HepG2 (cell line): ENCODE data around the gene CALCB. TPM values are rescaled to one million over a fixed set of nuclear protein-coding genes. Genes with fewer than 3 reads are reported as not detected.

Experiments
- ATAC-seq: fragments of 200-7000 bp; cut with Tn5 transposase; 3 replicates; pipeline ENCODE4 v1.9.1; 2020; ENCODE audit warnings: mild to moderate bottlenecking, moderate library complexity
- BruUV-seq: library from RNA; stranded (reverse); fragments of 400-500 nt; replicated peaks from 2 replicates; lab custom pipeline; 2021; lab: Mats Ljungman, UMichigan
- CTCF ChIA-PET: fragments of 300-600 bp; formaldehyde crosslinking; extraction: SDS; loops from one replicate; lab custom pipeline; 2021; ENCODE audit warnings: low total read pairs, inconsistent platforms, low intra/inter-chr PET ratio; lab: Yijun Ruan, JAX
- POLR2A ChIA-PET: fragments of 350-600 bp; sonication (Branson Sonifier 250); formaldehyde crosslinking; loops from one replicate; lab custom pipeline; 2020; ENCODE audit warnings: antibody characterized with exemption, inconsistent platforms; lab: Yijun Ruan, JAX
- DNase-seq: peaks from one replicate; pipeline ENCODE4 v3.0.0-alpha.2; 2015; ENCODE audit warnings: low spot score
- FAIRE-seq: peaks from 3 replicates; lab custom pipeline; 2011; peaks lifted over from hg19 to GRCh38; lab: Jason Lieb, UNC
- H2AFZ ChIP-seq: one replicate; pipeline ENCODE4 v1.6.1; 2011; ENCODE audit warnings: low read length, inconsistent platforms
- H3K27ac ChIP-seq: fragments of 300-600 bp; 3 replicates; pipeline ENCODE4 v1.8.0; 2011; ENCODE audit warnings: mixed run types, mild to moderate bottlenecking, mixed read lengths, low read length, inconsistent platforms; ENCODE audit not compliant: insufficient read depth; ENCODE audit errors: extremely low read length
- H3K27me3 ChIP-seq, 2 experiments: fragments of 200-600 bp in 1 of 2; 2 replicates in 1 of 2; 3 replicates in 1 of 2; pipeline versions ENCODE4 v1.6.0 to v1.8.0; 2011; ENCODE audit warnings: low read length in 2 of 2, mild to moderate bottlenecking in 2 of 2, moderate library complexity in 2 of 2, inconsistent platforms in 1 of 2; ENCODE audit not compliant: insufficient read depth in 2 of 2, control insufficient read depth in 1 of 2
- H3K36me3 ChIP-seq, 2 experiments: fragments of 200-600 bp in 1 of 2; replicated peaks in 1 of 2; 2 replicates in 1 of 2; 3 replicates in 1 of 2; pipeline versions ENCODE4 v1.5.1 to v1.8.0; 2011; ENCODE audit warnings: low read length in 2 of 2, inconsistent platforms in 1 of 2; ENCODE audit not compliant: insufficient read depth in 2 of 2, control insufficient read depth in 1 of 2
- H3K4me1 ChIP-seq: 2 replicates; pipeline ENCODE4 v1.5.1; 2012; ENCODE audit warnings: low read length, inconsistent platforms; ENCODE audit not compliant: insufficient read depth
- H3K4me2 ChIP-seq: 2 replicates; pipeline ENCODE4 v1.6.0; 2011; ENCODE audit warnings: low read depth, low read length, inconsistent platforms
- H3K4me3 ChIP-seq, 3 experiments: fragments of 200-600 bp in 1 of 3; sonication (generic), shearing (Covaris generic) in 1 of 3; replicated peaks in 1 of 3; 2 replicates each; pipeline ENCODE4 v1.5.1; 2011 to 2016; ENCODE audit warnings: low read length in 3 of 3, inconsistent platforms in 2 of 3, low read depth in 2 of 3, mild to moderate bottlenecking in 2 of 3, control low read depth in 1 of 3, mixed read lengths in 1 of 3; ENCODE audit not compliant: insufficient read depth in 1 of 3
- H3K79me2 ChIP-seq: one replicate; pipeline ENCODE4 v1.6.1; 2011; ENCODE audit warnings: low read length, inconsistent platforms; ENCODE audit not compliant: insufficient read depth
- H3K9ac ChIP-seq: 2 replicates; pipeline ENCODE4 v1.6.0; 2011; ENCODE audit warnings: mild to moderate bottlenecking, low read depth, low read length, inconsistent platforms; ENCODE audit not compliant: insufficient read depth
- H3K9me3 ChIP-seq: 2 replicates; pipeline ENCODE4 v1.5.1; 2012; ENCODE audit warnings: mild to moderate bottlenecking, low read length
- H4K20me1 ChIP-seq: 2 replicates; pipeline ENCODE4 v1.6.0; 2011; ENCODE audit warnings: inconsistent platforms, mild to moderate bottlenecking, low read length, moderate library complexity; ENCODE audit not compliant: insufficient read depth
- CTCF ChIP-seq: sonication (generic); formaldehyde crosslinking; IDR thresholded peaks from 2 replicates; pipeline ENCODE4 v1.5.0; 2020; ENCODE audit warnings: mild to moderate bottlenecking, missing genetic modification reagents, moderate library complexity
- KDM2A ChIP-seq: sonication (generic); formaldehyde crosslinking; IDR thresholded peaks from 2 replicates; pipeline ENCODE4 v1.4.0; 2020; ENCODE audit warnings: low read depth, missing genetic modification reagents, borderline replicate concordance
- KDM5A ChIP-seq: fragments of 200-600 bp; sonication (generic); IDR thresholded peaks from 2 replicates; pipeline ENCODE4 v1.7.0; 2018; ENCODE audit warnings: antibody characterized with exemption, mild to moderate bottlenecking, low read length, borderline replicate concordance
- MAZ ChIP-seq, 2 experiments: sonication (generic) in 1 of 2; formaldehyde crosslinking in 1 of 2; IDR thresholded peaks; 2 replicates each; pipeline versions ENCODE4 v1.5.0 to v1.6.1; 2012 to 2020; ENCODE audit warnings: low read depth in 2 of 2, mild to moderate bottlenecking in 2 of 2, borderline replicate concordance in 1 of 2, improper control_type of control experiment in 1 of 2, low read length in 1 of 2, missing genetic modification reagents in 1 of 2, moderate library complexity in 1 of 2
- RAD21 ChIP-seq: fragments of 450-650 bp; formaldehyde crosslinking; IDR thresholded peaks from 2 replicates; pipeline ENCODE4 v1.5.0; 2020; ENCODE audit warnings: mild to moderate bottlenecking
- SMC3 ChIP-seq: IDR thresholded peaks from 2 replicates; pipeline ENCODE4 v1.6.1; 2011; ENCODE audit warnings: low read length, improper control_type of control experiment
- STAG1 ChIP-seq: sonication (generic); formaldehyde crosslinking; IDR thresholded peaks from 2 replicates; pipeline ENCODE4 v1.4.0; 2020; ENCODE audit warnings: missing genetic modification reagents
- ZBTB38 ChIP-seq: sonication (generic); formaldehyde crosslinking; IDR thresholded peaks from 2 replicates; pipeline ENCODE4 v1.5.1; 2020; ENCODE audit warnings: mild to moderate bottlenecking, missing genetic modification reagents
- ZNF382 ChIP-seq: sonication (generic); formaldehyde crosslinking; IDR thresholded peaks from 2 replicates; pipeline ENCODE4 v1.5.0; 2020; ENCODE audit warnings: missing genetic modification reagents, mild to moderate bottlenecking, borderline replicate concordance
- ZNF530 ChIP-seq: sonication (generic); formaldehyde crosslinking; IDR thresholded peaks from 2 replicates; pipeline ENCODE4 v1.5.0; 2020; ENCODE audit warnings: low read depth, mild to moderate bottlenecking, missing genetic modification reagents
- ZNF546 ChIP-seq: sonication (generic); formaldehyde crosslinking; conservative IDR thresholded peaks from 2 replicates; pipeline ENCODE4 v1.8.1; 2023; ENCODE audit warnings: mild to moderate bottlenecking, missing genetic modification reagents
- ZNF580 ChIP-seq: IDR thresholded peaks from 2 replicates; pipeline ENCODE4 v1.6.1; 2016; ENCODE audit warnings: low read depth, borderline replicate concordance
- ZNF609 ChIP-seq: sonication (generic); formaldehyde crosslinking; IDR thresholded peaks from 2 replicates; pipeline ENCODE4 v1.4.0; 2020; ENCODE audit warnings: mild to moderate bottlenecking, missing genetic modification reagents, borderline replicate concordance
- ZSCAN30 ChIP-seq: sonication (generic); formaldehyde crosslinking; IDR thresholded peaks from 2 replicates; pipeline ENCODE4 v1.5.0; 2020; ENCODE audit warnings: mild to moderate bottlenecking, missing genetic modification reagents
- WGBS: methylation state at CpG from one replicate; pipeline ENCODE4 v1.1.6; 2017; ENCODE audit warnings: low lambda C conversion rate; 5-methylcytosine and 5-hydroxymethylcytosine counted together
- in situ Hi-C: cut with HindIII; loops from 2 replicates; pipeline ENCODE4 v1.10.0; 2017; ENCODE audit warnings: low pct_unique_long_range_greater_than_20kb; ENCODE audit not compliant: extremely low pct_ligation_motif_present
- intact Hi-C: fragments of 100-400 bp; cut with micrococcal nuclease; formaldehyde crosslinking; loops from one replicate; pipeline ENCODE4 v1.10.0; 2022; ENCODE audit not compliant: unreplicated experiment
- polyA plus RNA-seq, 8 experiments: library from polyadenylated mRNA; depleted of rRNA in 3 of 8; stranded (reverse) in 7 of 8; unstranded in 1 of 8; fragments of >200 nt; fragmentation: Illumina TruSeq in 4 of 8; extraction: Trizol in 4 of 8; gene quantifications; 2 replicates each; pipeline versions ENCODE4 v1.2.1 to v1.2.3, GENCODE V29; 2011 to 2016; ENCODE audit warnings: low read depth in 4 of 8, missing spikeins in 1 of 8, mixed read lengths in 1 of 8; ENCODE audit not compliant: insufficient read depth in 1 of 8
- total RNA-seq, 5 experiments: library from RNA; depleted of rRNA; stranded (reverse); fragments of >200 nt; fragmentation: Illumina TruSeq; extraction: Trizol; gene quantifications; 2 replicates each; pipeline ENCODE4 v1.2.3, GENCODE V29; 2016; ENCODE audit warnings: low read depth in 1 of 5

Gene CALCB
- total and polyA plus RNA-seq, 2 of the 13 experiments (the other 11 are each of a cell fraction or from before 2014, with no cell fraction given), result not detected

GRCh38 chr11:15101072-15101709 lies 27.8 kb downstream of the CALCB start:
- no peaks in the 10 kb centered on the region for H3K9me3 ChIP-seq
- ChIA-PET POLR2A (no interaction called here), CTCF (interaction anchor here (0.8 to 3.3 kb wide), 3 partner anchors 58 to 109 kb away, joined by 3 to 79 read pairs (median 6); no protein-coding TSS in a partner anchor)
- H3K9ac ChIP-seq, result no peak overlapping the region
- no peak overlapping the region for H3K4me2 ChIP-seq
- FAIRE-seq (peak; percentile 69), ATAC-seq (peak; percentile 93), DNase-seq (peak; percentile 39)
- no TSS peak for BruUV-seq
- no peak overlapping the region for H3K4me3 ChIP-seq
- no peak overlapping the region for H2AFZ ChIP-seq
- H3K79me2 ChIP-seq, result no peaks in the 10 kb centered on the region
- no peaks in the 10 kb centered on the region for H4K20me1 ChIP-seq
- no peaks in the 10 kb centered on the region for H3K27me3 ChIP-seq
- 1% methylated on average over 8 of the region's 8 CpGs for WGBS
- H3K36me3 ChIP-seq, result no peaks in the 10 kb centered on the region
- in situ Hi-C loops, result loop anchor here (5.0 kb wide), 1 partner anchor 106 kb away; no protein-coding TSS in a partner anchor
- H3K4me1 ChIP-seq, result no peaks in the 10 kb centered on the region
- TF ChIP-seq STAG1 (CRISPR knock-in tag), result peak; percentile 76
- no peak for TF ChIP-seq ZSCAN30 (CRISPR knock-in tag)
- 0 out of 2 replicates have a peak, but pooled peaks have one; percentile 26 for TF ChIP-seq KDM2A (CRISPR knock-in tag)
- no peak for TF ChIP-seq MAZ (IDR thresholded peaks at IDR 0.05; ENCODE audit: borderline replicate concordance, low read depth, low read length)
- TF ChIP-seq MAZ (CRISPR knock-in tag; IDR thresholded peaks at IDR 0.05; ENCODE audit: low read depth), result no peak
- TF ChIP-seq CTCF (CRISPR knock-in tag), result peak; percentile 82
- TF ChIP-seq RAD21 (CRISPR knock-in tag), result peak; percentile 67; the same call in 1 of the 2 replicates
- TF ChIP-seq KDM5A, result no peak
- TF ChIP-seq ZNF382, result no peak
- no peak for TF ChIP-seq ZBTB38
- no peak for TF ChIP-seq ZNF609 (CRISPR knock-in tag)
- TF ChIP-seq ZNF580 (CRISPR knock-in tag), result no peak
- no peak for TF ChIP-seq ZNF530 (CRISPR knock-in tag)
- peak; percentile 93 for TF ChIP-seq SMC3
- no peak for TF ChIP-seq ZNF546 (CRISPR knock-in tag)
- H3K27ac ChIP-seq, result no peak overlapping the region
- intact Hi-C loops, result loop anchor here (1.0 to 5.0 kb wide), 2 partner anchors 56 to 107 kb away; no protein-coding TSS in a partner anchor
